Lung (tissue), 12 donors: ENCODE data around the gene GAN. TPM values are rescaled to one million over a fixed set of nuclear protein-coding genes. Genes with fewer than 3 reads are reported as not detected.
A peak's percentile ranks its signal among the peaks of the same experiment; 100 is the strongest.

Source experiments
- ATAC-seq: fragments of 200-7000 bp; cut with Tn5 transposase; one replicate; pipeline ENCODE4 v1.9.1; 2020; ENCODE audit warnings: moderate number of reproducible peaks; ENCODE audit not compliant: insufficient read depth, low FRiP score
- DNase-seq, 3 donors: peaks; one replicate each; pipeline ENCODE4 v3.0.0-alpha.2; 2013 to 2017
- H3K27ac ChIP-seq, 2 donors: one replicate each; pipeline ENCODE4 v1.5.1; 2013; ENCODE audit warnings: mild to moderate bottlenecking in 2 of 2, moderate library complexity in 2 of 2, control low read depth in 1 of 2, inconsistent platforms in 1 of 2, low read depth in 1 of 2, low read length in 1 of 2
- H3K27me3 ChIP-seq, 3 donors: one replicate each; pipeline ENCODE4 v1.5.1; 2013; ENCODE audit warnings: low read length in 2 of 3; ENCODE audit not compliant: control insufficient read depth in 3 of 3, insufficient read depth in 3 of 3
- H3K36me3 ChIP-seq, 4 donors: one replicate each; pipeline ENCODE4 v1.5.1; 2013; ENCODE audit warnings: low read length in 4 of 4, mild to moderate bottlenecking in 1 of 4, moderate library complexity in 1 of 4; ENCODE audit not compliant: control insufficient read depth in 4 of 4, insufficient read depth in 4 of 4
- H3K4me1 ChIP-seq, 5 donors: one replicate each; pipeline ENCODE4 v1.5.1; 2013; ENCODE audit warnings: low read length in 5 of 5, mild to moderate bottlenecking in 2 of 5, moderate library complexity in 1 of 5; ENCODE audit not compliant: control insufficient read depth in 5 of 5, insufficient read depth in 5 of 5
- H3K4me3 ChIP-seq: one replicate; pipeline ENCODE4 v1.5.1; 2013; ENCODE audit warnings: mild to moderate bottlenecking, control low read depth, moderate library complexity
- H3K9ac ChIP-seq, 2 donors: one replicate each; pipeline ENCODE4 v1.5.1; 2013; ENCODE audit warnings: low read length in 2 of 2, control low read depth in 1 of 2; ENCODE audit not compliant: insufficient read depth in 1 of 2
- H3K9me3 ChIP-seq, 4 donors: one replicate each; pipeline ENCODE4 v1.5.1; 2013; ENCODE audit warnings: low read length in 3 of 4, mild to moderate bottlenecking in 1 of 4, moderate library complexity in 1 of 4; ENCODE audit not compliant: control insufficient read depth in 4 of 4, insufficient read depth in 3 of 4
- CTCF ChIP-seq: IDR thresholded peaks from 2 replicates; pipeline ENCODE4 v1.5.1; 2012; ENCODE audit warnings: mild to moderate bottlenecking; ENCODE audit errors: control extremely low read depth, extremely low read depth
- WGBS, 2 donors: extraction: QIAGEN DNeasy Blood & Tissue Kit; methylation state at CpG; one replicate each; pipeline ENCODE4 v1.1.7; 2013; 5-methylcytosine and 5-hydroxymethylcytosine counted together
- polyA plus RNA-seq, 2 donors: library from polyadenylated mRNA; stranded (reverse); fragments of 200-250 nt; gene quantifications; one replicate each; pipeline ENCODE4 v1.2.1, GENCODE V29; 2013
- total RNA-seq, 2 donors: library from RNA; depleted of rRNA in 1 of 2; stranded (reverse); fragments of >200 nt in 1 of 2; gene quantifications; one replicate each; pipeline ENCODE4 v1.2.1, GENCODE V29; 2014 to 2021
- donor health status: control.
- donor health status: control.
- donor health status: Bipolar disorder and iron deficiency.
- donor health status: healthy.
- donor health status: DM: yes; HTN: yes; CAD: no.

Gene GAN
- total and polyA plus RNA-seq, 4 donors: 0.76 to 9.0 (median 4.4) TPM

GRCh38 chr16:81347425-81347824 lies 32.7 kb downstream of the GAN start:
- peaks cover 0 to 16% (median 6%) of the 10 kb centered on the region in 4 donors for H3K9me3 ChIP-seq
- WGBS, 2 donors: 92 to 97% methylated on average over 1 of the region's 1 CpG
- H3K4me1 ChIP-seq: no peaks in the 10 kb centered on the region
- DNase-seq: no peak
- peaks cover 0 to 3% (median 0%) of the 10 kb centered on the region in 4 donors for H3K36me3 ChIP-seq
- no peaks in the 10 kb centered on the region for H3K27me3 ChIP-seq
- ATAC-seq: no peak
- no peak overlapping the region for H3K9ac ChIP-seq
- no peak overlapping the region for H3K27ac ChIP-seq
- no peak overlapping the region for H3K4me3 ChIP-seq
- no peak for TF ChIP-seq CTCF

DNA sequence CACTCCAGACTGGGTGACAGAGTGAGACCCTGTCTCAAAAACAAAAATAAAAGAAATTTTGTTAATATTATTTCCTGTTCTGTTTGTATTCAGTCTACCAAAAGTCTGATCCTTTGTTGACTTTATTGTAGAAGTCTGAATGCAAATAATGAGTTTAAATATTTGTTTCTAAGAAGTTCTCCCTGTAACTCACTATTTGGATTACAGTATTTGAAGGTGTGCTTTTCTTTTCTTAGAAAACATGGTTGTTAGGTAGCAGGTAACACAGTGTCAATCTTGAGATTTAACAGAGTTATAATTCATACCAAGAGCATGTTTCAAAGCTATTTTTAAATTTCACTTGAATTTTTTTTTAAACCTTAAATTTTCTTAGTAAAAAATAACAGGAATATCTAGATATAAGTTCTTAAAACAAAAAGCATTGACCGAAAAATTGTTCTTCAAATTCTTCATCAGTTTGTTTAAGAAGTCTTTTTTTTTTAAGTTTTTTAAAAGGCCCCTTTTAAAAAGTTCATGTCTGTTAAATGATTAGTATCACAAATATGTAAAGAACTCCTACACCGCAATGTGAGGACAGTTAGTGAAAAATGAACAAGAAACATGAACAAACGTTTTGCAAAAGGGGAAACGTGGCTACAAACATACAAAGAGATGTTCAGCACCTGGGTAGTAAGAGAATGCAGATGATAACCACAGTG lies 35.0 kb downstream of the GAN start:
- Histone ChIP-seq H3K4me1 (no peaks in the 10 kb centered on the region), H3K9ac (no peak overlapping the region), H3K27me3 (no peaks in the 10 kb centered on the region), H3K36me3 (peaks cover 0 to 4% (median 3%) of the 10 kb centered on the region in 4 donors), H3K4me3 (no peak overlapping the region), H3K9me3 (peaks cover 0 to 13% (median 6%) of the 10 kb centered on the region in 4 donors), H3K27ac (no peak overlapping the region)
- ATAC-seq (no peak), DNase-seq (peak in 2 of 3 donors; percentile 11 to 17)
- 76 to 80% methylated on average over 4 of the region's 4 CpGs for WGBS, 2 donors
- no peak for TF ChIP-seq CTCF

GRCh38 chr16:81350306-81350615 lies 35.5 kb downstream of the GAN start:
- no peaks in the 10 kb centered on the region for H3K27me3 ChIP-seq
- H3K4me3 ChIP-seq: no peak overlapping the region
- no peaks in the 10 kb centered on the region for H3K4me1 ChIP-seq
- DNase-seq (no peak), ATAC-seq (no peak)
- TF ChIP-seq CTCF: no peak
- WGBS, 2 donors: 97 to 98% methylated on average over 4 of the region's 4 CpGs
- no peak overlapping the region for H3K27ac ChIP-seq
- H3K36me3 ChIP-seq: peaks cover 0 to 4% (median 3%) of the 10 kb centered on the region in 4 donors
- no peak overlapping the region for H3K9ac ChIP-seq
- peaks cover 0 to 13% (median 6%) of the 10 kb centered on the region in 4 donors for H3K9me3 ChIP-seq

DNA sequence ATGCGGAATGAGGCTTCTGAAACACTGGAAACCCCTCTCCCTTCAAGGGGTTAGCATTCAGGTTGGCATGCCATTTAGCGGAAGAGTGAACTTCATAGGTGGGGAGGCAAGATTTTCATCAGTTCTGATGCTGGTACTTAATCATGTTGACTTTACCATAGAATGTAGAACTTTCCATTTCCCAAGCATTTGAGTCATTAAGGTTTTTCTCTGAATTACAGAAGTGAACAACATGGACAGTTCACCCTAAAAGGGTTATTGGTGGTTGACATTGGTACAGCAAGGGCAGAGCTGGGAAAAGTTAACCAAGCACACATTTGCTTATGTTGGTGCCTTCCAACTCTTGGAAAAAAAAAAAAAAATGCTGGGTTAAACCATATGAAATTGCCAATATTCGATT lies 39.1 kb downstream of the GAN start:
- H3K4me1 ChIP-seq: no peaks in the 10 kb centered on the region
- peaks cover 7 to 8% (median 8%) of the 10 kb centered on the region in 4 donors for H3K36me3 ChIP-seq
- ATAC-seq (no peak), DNase-seq (no peak)
- no peaks in the 10 kb centered on the region for H3K27me3 ChIP-seq
- 97 to 99% methylated on average over 3 of the region's 3 CpGs for WGBS, 2 donors
- TF ChIP-seq CTCF: no peak
- no peaks in the 10 kb centered on the region for H3K9me3 ChIP-seq
- H3K4me3 ChIP-seq: no peak overlapping the region
- H3K27ac ChIP-seq: no peak overlapping the region
- H3K9ac ChIP-seq: no peak overlapping the region
